HL-60 (cell line): ENCODE results near the gene ITCH.

ENCODE experiments used
- DNase-seq, 2 experiments: peaks; one replicate each; pipeline ENCODE4 v3.0.0-alpha.2; 2010 to 2020; ENCODE audit warnings: low read depth in 1 of 2, low spot score in 1 of 2
- H3K27ac ChIP-seq: fragments of 250-450 bp; sonication (Bioruptor Pico); replicated peaks from 2 replicates; pipeline ENCODE4 v1.5.1; 2020; ENCODE audit warnings: mild to moderate bottlenecking, moderate library complexity
- H3K27me3 ChIP-seq: fragments of 250-450 bp; sonication (Bioruptor Pico); 2 replicates; pipeline ENCODE4 v1.5.1; 2021; ENCODE audit warnings: mild to moderate bottlenecking, moderate library complexity; ENCODE audit not compliant: insufficient read depth, poor library complexity, severe bottlenecking
- H3K4me3 ChIP-seq: replicated peaks from 2 replicates; pipeline ENCODE4 v1.5.1; 2011; ENCODE audit warnings: mild to moderate bottlenecking, control low read depth, low read length; ENCODE audit not compliant: insufficient read depth
- CTCF ChIP-seq: IDR thresholded peaks from one replicate; pipeline ENCODE4 v1.5.1; 2011; ENCODE audit warnings: low read length, control low read depth, inconsistent platforms; ENCODE audit not compliant: insufficient read depth
- GABPA ChIP-seq: IDR thresholded peaks from 2 replicates; pipeline ENCODE4 v1.6.1; 2012; ENCODE audit warnings: low read depth
- POLR2AphosphoS5 ChIP-seq: IDR thresholded peaks from 2 replicates; pipeline ENCODE4 v1.6.1; 2012; ENCODE audit warnings: low read depth
- REST ChIP-seq: IDR thresholded peaks from 2 replicates; pipeline ENCODE4 v1.6.1; 2012; ENCODE audit warnings: low read depth; ENCODE audit not compliant: insufficient replicate concordance
- SPI1 ChIP-seq: IDR thresholded peaks from 2 replicates; pipeline ENCODE4 v1.6.1; 2012; ENCODE audit warnings: low read depth, mild to moderate bottlenecking, borderline replicate concordance

The ITCH gene

GRCh38 chr20:34532320-34532719, 169.2 kb downstream of the ITCH start:
- Histone ChIP-seq H3K4me3 (no peak overlapping the region), H3K27me3 (no peaks in the 10 kb centered on the region), H3K27ac (no peak overlapping the region)
- DNase-seq = no peak
- TF ChIP-seq GABPA = no peak
- TF ChIP-seq POLR2AphosphoS5 = no peak
- TF ChIP-seq CTCF = no peak
- no peak for TF ChIP-seq REST
- no peak for TF ChIP-seq SPI1

- TF ChIP-seq POLR2AphosphoS5 = no peak
- TF ChIP-seq SPI1 = no peak
- no peak for TF ChIP-seq GABPA
- no peak for TF ChIP-seq REST
- no peak for TF ChIP-seq CTCF
- Histone ChIP-seq H3K27ac (no peak overlapping the region), H3K4me3 (no peak overlapping the region), H3K27me3 (no peaks in the 10 kb centered on the region)
- no peak for DNase-seq
Measured at GRCh38 chr20:34532756-34533155, 169.7 kb downstream of the ITCH start.

GRCh38 chr20:34534391-34535165, 171.5 kb downstream of the ITCH start:
- Histone ChIP-seq H3K4me3 (no peak overlapping the region), H3K27ac (no peak overlapping the region), H3K27me3 (no peaks in the 10 kb centered on the region)
- DNase-seq = no peak
- no peak for TF ChIP-seq CTCF

- Histone ChIP-seq H3K4me3 (no peak overlapping the region), H3K27ac (no peak overlapping the region), H3K27me3 (no peaks in the 10 kb centered on the region)
- TF ChIP-seq SPI1 = no peak
- no peak for TF ChIP-seq REST
- TF ChIP-seq POLR2AphosphoS5 = no peak
- no peak for TF ChIP-seq CTCF
- TF ChIP-seq GABPA = no peak
- DNase-seq = no peak
Measured at GRCh38 chr20:34535301-34535840, 172.3 kb downstream of the ITCH start.
